ENCODE data around the gene PALS2. TPM values are rescaled to one million over a fixed set of nuclear protein-coding genes. Genes with fewer than 3 reads are reported as not detected.

The PALS2 gene
- total and polyA plus RNA-seq, 2 of the 13 experiments (the other 11 are each of a cell fraction or from before 2014, with no cell fraction given): 3.1 to 21.9 TPM

DNA sequence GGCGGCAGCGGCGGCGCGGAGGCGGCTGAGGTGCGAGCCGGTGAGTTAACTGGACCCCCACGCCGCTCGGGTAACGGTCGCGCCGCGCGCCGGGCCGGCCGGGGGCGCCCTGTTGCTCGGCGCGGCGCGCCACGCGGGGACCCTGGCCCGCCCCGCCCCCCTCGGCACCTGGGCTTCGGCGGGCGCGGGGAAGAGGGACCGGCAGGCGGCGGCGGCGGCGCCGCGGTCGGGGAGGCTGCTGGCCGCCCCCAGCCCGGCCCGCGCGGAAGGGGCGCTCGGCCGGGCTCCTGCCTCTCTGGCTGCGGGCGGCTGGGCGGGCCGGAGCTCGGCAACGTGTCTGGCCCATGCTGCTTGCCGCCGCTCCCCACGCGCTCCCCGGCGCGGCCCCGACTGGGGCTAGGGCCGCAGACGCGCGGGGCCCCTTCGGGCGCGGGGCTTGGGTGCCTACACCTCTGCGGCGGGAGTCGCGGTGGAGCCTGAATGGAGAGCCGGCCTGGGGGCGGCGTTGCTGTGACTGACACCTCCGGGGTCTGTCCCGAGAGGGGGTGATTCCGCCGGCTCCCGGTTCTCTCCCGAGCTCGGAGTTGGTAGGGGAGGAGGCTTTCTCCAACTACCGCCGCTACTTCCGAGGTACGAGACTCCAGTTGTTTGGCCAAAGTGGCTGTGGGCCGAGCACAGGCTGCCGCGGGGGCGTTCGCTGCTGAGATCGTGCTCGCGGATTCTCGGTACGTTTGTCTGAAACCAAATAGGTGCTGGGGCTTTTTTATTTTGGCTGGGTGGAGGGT is 494 bp downstream of the PALS2 start (continued):
- TF ChIP-seq MYC (CRISPR knock-in tag; IDR thresholded peaks at IDR 0.05; ENCODE audit: borderline replicate concordance): peak; percentile 41
- TF ChIP-seq, protein P1, sequence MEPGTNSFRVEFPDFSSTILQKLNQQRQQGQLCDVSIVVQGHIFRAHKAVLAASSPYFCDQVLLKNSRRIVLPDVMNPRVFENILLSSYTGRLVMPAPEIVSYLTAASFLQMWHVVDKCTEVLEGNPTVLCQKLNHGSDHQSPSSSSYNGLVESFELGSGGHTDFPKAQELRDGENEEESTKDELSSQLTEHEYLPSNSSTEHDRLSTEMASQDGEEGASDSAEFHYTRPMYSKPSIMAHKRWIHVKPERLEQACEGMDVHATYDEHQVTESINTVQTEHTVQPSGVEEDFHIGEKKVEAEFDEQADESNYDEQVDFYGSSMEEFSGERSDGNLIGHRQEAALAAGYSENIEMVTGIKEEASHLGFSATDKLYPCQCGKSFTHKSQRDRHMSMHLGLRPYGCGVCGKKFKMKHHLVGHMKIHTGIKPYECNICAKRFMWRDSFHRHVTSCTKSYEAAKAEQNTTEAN (CRISPR knock-in tag; conservative IDR thresholded peaks at IDR 0.05): 0 out of 2 replicates have a peak, but pooled peaks have one; percentile 41
- TF ChIP-seq ZNF703 (CRISPR knock-in tag; IDR thresholded peaks at IDR 0.05; ENCODE audit: borderline replicate concordance): no peak
- TF ChIP-seq HNRNPH1 (optimal IDR thresholded peaks at IDR 0.05; ENCODE audit: low read depth, low read length): no peak
- TF ChIP-seq MNT (IDR thresholded peaks at IDR 0.05): no peak
- TF ChIP-seq ZNF263 (CRISPR knock-in tag; IDR thresholded peaks at IDR 0.05): peak; percentile 80; the same call in 1 of the 2 replicates
- TF ChIP-seq HMG20B (CRISPR knock-in tag; conservative IDR thresholded peaks at IDR 0.05): no peak
- no peak for TF ChIP-seq MTA3 (CRISPR knock-in tag; IDR thresholded peaks at IDR 0.05)
- TF ChIP-seq GATAD2A (CRISPR knock-in tag; IDR thresholded peaks at IDR 0.05): no peak
- TF ChIP-seq ZNF253 (CRISPR knock-in tag; IDR thresholded peaks at IDR 0.05; ENCODE audit: borderline replicate concordance): no peak
- TF ChIP-seq SOX5 (CRISPR knock-in tag; IDR thresholded peaks at IDR 0.05; ENCODE audit: borderline replicate concordance): no peak
- no peak for TF ChIP-seq REPIN1 (CRISPR knock-in tag; IDR thresholded peaks at IDR 0.05; ENCODE audit: borderline replicate concordance, low read depth)
- no peak for TF ChIP-seq ZNF724P (CRISPR knock-in tag; IDR thresholded peaks at IDR 0.05; ENCODE audit: borderline replicate concordance)
- TF ChIP-seq, protein P2, sequence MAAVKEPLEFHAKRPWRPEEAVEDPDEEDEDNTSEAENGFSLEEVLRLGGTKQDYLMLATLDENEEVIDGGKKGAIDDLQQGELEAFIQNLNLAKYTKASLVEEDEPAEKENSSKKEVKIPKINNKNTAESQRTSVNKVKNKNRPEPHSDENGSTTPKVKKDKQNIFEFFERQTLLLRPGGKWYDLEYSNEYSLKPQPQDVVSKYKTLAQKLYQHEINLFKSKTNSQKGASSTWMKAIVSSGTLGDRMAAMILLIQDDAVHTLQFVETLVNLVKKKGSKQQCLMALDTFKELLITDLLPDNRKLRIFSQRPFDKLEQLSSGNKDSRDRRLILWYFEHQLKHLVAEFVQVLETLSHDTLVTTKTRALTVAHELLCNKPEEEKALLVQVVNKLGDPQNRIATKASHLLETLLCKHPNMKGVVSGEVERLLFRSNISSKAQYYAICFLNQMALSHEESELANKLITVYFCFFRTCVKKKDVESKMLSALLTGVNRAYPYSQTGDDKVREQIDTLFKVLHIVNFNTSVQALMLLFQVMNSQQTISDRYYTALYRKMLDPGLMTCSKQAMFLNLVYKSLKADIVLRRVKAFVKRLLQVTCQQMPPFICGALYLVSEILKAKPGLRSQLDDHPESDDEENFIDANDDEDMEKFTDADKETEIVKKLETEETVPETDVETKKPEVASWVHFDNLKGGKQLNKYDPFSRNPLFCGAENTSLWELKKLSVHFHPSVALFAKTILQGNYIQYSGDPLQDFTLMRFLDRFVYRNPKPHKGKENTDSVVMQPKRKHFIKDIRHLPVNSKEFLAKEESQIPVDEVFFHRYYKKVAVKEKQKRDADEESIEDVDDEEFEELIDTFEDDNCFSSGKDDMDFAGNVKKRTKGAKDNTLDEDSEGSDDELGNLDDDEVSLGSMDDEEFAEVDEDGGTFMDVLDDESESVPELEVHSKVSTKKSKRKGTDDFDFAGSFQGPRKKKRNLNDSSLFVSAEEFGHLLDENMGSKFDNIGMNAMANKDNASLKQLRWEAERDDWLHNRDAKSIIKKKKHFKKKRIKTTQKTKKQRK (IDR thresholded peaks at IDR 0.05; ENCODE audit: low read length): no peak
- no peak for TF ChIP-seq REXO4 (CRISPR knock-in tag; IDR thresholded peaks at IDR 0.05; ENCODE audit: borderline replicate concordance)
- TF ChIP-seq ZNF768 (CRISPR knock-in tag; IDR thresholded peaks at IDR 0.05): peak; percentile 29; the same call in 1 of the 2 replicates
- no peak for TF ChIP-seq ZNF720 (CRISPR knock-in tag; IDR thresholded peaks at IDR 0.05)
- peak; percentile 15 for TF ChIP-seq YY1 (IDR thresholded peaks at IDR 0.05; ENCODE audit: insufficient read depth, insufficient replicate concordance, low read depth, low read length)
- no peak for TF ChIP-seq ZNF331 (CRISPR knock-in tag; IDR thresholded peaks at IDR 0.05)
- 0 out of 2 replicates have a peak, but pooled peaks have one; percentile 36 for TF ChIP-seq ZNF770 (CRISPR knock-in tag; IDR thresholded peaks at IDR 0.05)
- TF ChIP-seq ZNF781 (CRISPR knock-in tag; IDR thresholded peaks at IDR 0.05; ENCODE audit: borderline replicate concordance, not compliant biosample characterization): no peak
- no peak for TF ChIP-seq ZNF746 (CRISPR knock-in tag; IDR thresholded peaks at IDR 0.05)
